HCT116 (cell line): ENCODE measurements around the gene RAD50. TPM values are rescaled to one million over a fixed set of nuclear protein-coding genes. Genes with fewer than 3 reads are reported as not detected.

ENCODE experiments used
- ATAC-seq: fragments of 200-7000 bp; cut with Tn5 transposase; 2 replicates; pipeline ENCODE4 v1.9.1; 2020; ENCODE audit warnings: mild to moderate bottlenecking, moderate library complexity
- BruUV-seq: library from RNA; stranded (reverse); fragments of 400-500 nt; replicated peaks from 2 replicates; lab custom pipeline; 2021; lab: Mats Ljungman, UMichigan
- CTCF ChIA-PET: fragments of 300-600 bp; sonication (Branson Sonifier 250); formaldehyde crosslinking; loops from one replicate; lab custom pipeline; 2021; ENCODE audit warnings: antibody characterized with exemption; lab: Charles Lee
- POLR2A ChIA-PET: fragments of 300-600, 350-600 bp; sonication (Branson Sonifier 250); formaldehyde crosslinking; loops from one replicate; lab custom pipeline; 2021; ENCODE audit warnings: antibody characterized with exemption; lab: Charles Lee
- RAD21 ChIA-PET, 2 experiments: fragments of 300-600 bp; sonication (Branson Sonifier 250); formaldehyde crosslinking; loops; one replicate each; lab custom pipeline; 2023; ENCODE audit warnings: low total read pairs in 2 of 2; ENCODE audit not compliant: uncharacterized antibody in 2 of 2, unreplicated experiment in 2 of 2, low non-redundant PET in 1 of 2; lab: Charles Lee
- DNase-seq: peaks from one replicate; pipeline ENCODE4 v3.0.0-alpha.2; 2010; ENCODE audit warnings: low read depth, low spot score
- H2AFZ ChIP-seq: fragments of 200-600 bp; shearing (Covaris generic), sonication (generic); 2 replicates; pipeline ENCODE4 v1.6.1; 2017; ENCODE audit warnings: low read depth, mixed run types, mixed read lengths, antibody characterized with exemption, low read length; ENCODE audit not compliant: poor library complexity, severe bottlenecking
- H3K27ac ChIP-seq: 2 replicates; pipeline ENCODE4 v1.5.1; 2012; ENCODE audit warnings: low read depth, low read length
- H3K27me3 ChIP-seq: fragments of 200-600 bp; sonication (generic); 2 replicates; pipeline ENCODE4 v1.6.1; 2016; ENCODE audit warnings: mixed run types, low read length, mixed read lengths; ENCODE audit not compliant: insufficient read depth
- H3K36me3 ChIP-seq, 2 experiments: fragments of 200-500 bp in 1 of 2; fragments of 200-600 bp in 1 of 2; sonication (Bioruptor generic) in 1 of 2; sonication (generic) in 1 of 2; 2 replicates each; pipeline versions ENCODE4 v1.5.1 to v1.6.1; 2014 to 2016; ENCODE audit warnings: low read length in 2 of 2, inconsistent platforms in 1 of 2, mixed read lengths in 1 of 2, mixed run types in 1 of 2; ENCODE audit not compliant: insufficient read depth in 2 of 2, control insufficient read depth in 1 of 2
- H3K4me1 ChIP-seq, 2 experiments: fragments of 200-600 bp in 1 of 2; sonication (generic) in 1 of 2; 2 replicates each; pipeline versions ENCODE4 v1.5.1 to v1.6.1; 2012 to 2017; ENCODE audit warnings: low read length in 2 of 2, inconsistent platforms in 1 of 2, mild to moderate bottlenecking in 1 of 2, mixed read lengths in 1 of 2, mixed run types in 1 of 2, moderate library complexity in 1 of 2; ENCODE audit not compliant: insufficient read depth in 2 of 2, control insufficient read depth in 1 of 2
- H3K4me2 ChIP-seq: fragments of 200-600 bp; sonication (generic); 2 replicates; pipeline ENCODE4 v1.6.1; 2017; ENCODE audit warnings: mixed run types, low read length, mixed read lengths
- H3K4me3 ChIP-seq, 2 experiments: fragments of 200-600 bp in 1 of 2; sonication (generic) in 1 of 2; replicated peaks in 1 of 2; 2 replicates each; pipeline ENCODE4 v1.5.1; 2011 to 2016; ENCODE audit warnings: low read length in 2 of 2, control low read depth in 1 of 2, low read depth in 1 of 2, mild to moderate bottlenecking in 1 of 2, mixed read lengths in 1 of 2, mixed run types in 1 of 2
- H3K79me2 ChIP-seq: fragments of 200-600 bp; sonication (generic); 2 replicates; pipeline ENCODE4 v1.6.1; 2017; ENCODE audit warnings: mild to moderate bottlenecking, mixed run types, low read length, moderate library complexity, mixed read lengths; ENCODE audit not compliant: insufficient read depth
- H3K9ac ChIP-seq: fragments of 200-600 bp; sonication (generic); 2 replicates; pipeline ENCODE4 v1.6.1; 2016; ENCODE audit warnings: low read length, mixed read lengths
- H3K9me2 ChIP-seq: fragments of 200-600 bp; sonication (generic), shearing (Covaris generic); 2 replicates; pipeline ENCODE4 v1.6.1; 2017; ENCODE audit warnings: mixed run types, mild to moderate bottlenecking, moderate library complexity; ENCODE audit not compliant: insufficient read depth
- H3K9me3 ChIP-seq, 2 experiments: fragments of 200-500 bp in 1 of 2; fragments of 200-600 bp in 1 of 2; sonication (Bioruptor generic) in 1 of 2; sonication (generic) in 1 of 2; 2 replicates each; pipeline ENCODE4 v1.6.1; 2014 to 2017; ENCODE audit warnings: low read length in 2 of 2, mixed read lengths in 2 of 2, inconsistent platforms in 1 of 2, low read depth in 1 of 2, mild to moderate bottlenecking in 1 of 2, mixed run types in 1 of 2, moderate library complexity in 1 of 2; ENCODE audit not compliant: control insufficient read depth in 1 of 2, insufficient read depth in 1 of 2
- H4K20me1 ChIP-seq: fragments of 200-600 bp; sonication (generic), shearing (Covaris generic); 2 replicates; pipeline ENCODE4 v1.6.1; 2017; ENCODE audit warnings: mixed run types, mild to moderate bottlenecking, moderate library complexity; ENCODE audit not compliant: insufficient read depth
- CEBPB ChIP-seq: IDR thresholded peaks from 2 replicates; pipeline ENCODE4 v1.6.1; 2012; ENCODE audit warnings: low read depth
- CTCF ChIP-seq, 3 experiments: fragments of 200-600 bp in 1 of 3; sonication (generic) in 1 of 3; IDR thresholded peaks in 2 of 3; conservative IDR thresholded peaks in 1 of 3; 2 replicates each; pipeline ENCODE4 v1.5.1; 2012 to 2017; ENCODE audit warnings: low read depth in 2 of 3, low read length in 2 of 3, antibody characterized with exemption in 1 of 3, borderline replicate concordance in 1 of 3, control low read depth in 1 of 3, mild to moderate bottlenecking in 1 of 3, mixed read lengths in 1 of 3, mixed run types in 1 of 3, moderate library complexity in 1 of 3; ENCODE audit not compliant: insufficient read depth in 1 of 3
- RAD21 ChIP-seq: IDR thresholded peaks from 2 replicates; pipeline ENCODE4 v1.6.1; 2012; ENCODE audit warnings: low read depth, mild to moderate bottlenecking
- SIN3A ChIP-seq: IDR thresholded peaks from 2 replicates; pipeline ENCODE4 v1.6.1; 2012; ENCODE audit warnings: low read depth
- YY1 ChIP-seq: IDR thresholded peaks from 2 replicates; pipeline ENCODE4 v1.6.1; 2011; ENCODE audit warnings: low read length, low read depth, moderate library complexity, mild to moderate bottlenecking; ENCODE audit not compliant: insufficient replicate concordance; ENCODE audit errors: extremely low read depth
- ZFX ChIP-seq: fragments of 450-650 bp; IDR thresholded peaks from 2 replicates; pipeline ENCODE4 v1.6.1; 2017
- ZNF274 ChIP-seq: fragments of 200-500 bp; sonication (Bioruptor generic); IDR thresholded peaks from 2 replicates; pipeline ENCODE4 v1.6.1; 2014; ENCODE audit warnings: mild to moderate bottlenecking, low read depth, low read length, inconsistent platforms
- intact Hi-C: fragments of 100-400 bp; cut with micrococcal nuclease; formaldehyde crosslinking; loops from 2 replicates; pipeline ENCODE4 v1.10.0; 2022
- total RNA-seq: library from RNA; stranded (reverse); gene quantifications from one replicate; pipeline ENCODE4 v1.2.1, GENCODE V29; 2021; ENCODE audit not compliant: unreplicated experiment
- TF ChIP-seq, protein P1 (sequence below): IDR thresholded peaks from 2 replicates; pipeline ENCODE4 v1.6.1; 2011; ENCODE audit warnings: mild to moderate bottlenecking, low read length, moderate library complexity; ENCODE audit not compliant: insufficient replicate concordance; ENCODE audit errors: extremely low read depth

RAD50 gene
- total RNA-seq, 1 experiment from 2014 or later, result 43.6 TPM

GRCh38 chr5:132658381-132659302 lies 101.9 kb downstream of the RAD50 start:
- Histone ChIP-seq H3K4me3 (no peak overlapping the region), H4K20me1 (no peaks in the 10 kb centered on the region), H3K27ac (no peak overlapping the region), H2AFZ (no peak overlapping the region), H3K4me1 (no peaks in the 10 kb centered on the region), H3K79me2 (no peaks in the 10 kb centered on the region), H3K27me3 (no peaks in the 10 kb centered on the region), H3K36me3 (no peaks in the 10 kb centered on the region), H3K9me2 (no peaks in the 10 kb centered on the region), H3K9ac (no peak overlapping the region), H3K9me3 (no peaks in the 10 kb centered on the region), H3K4me2 (no peak overlapping the region)
- POLR2A ChIA-PET, result no interaction called here
- TF ChIP-seq SIN3A (no peak), RAD21 (no peak), YY1 (no peak), CEBPB (no peak), ZFX (no peak), ZNF274 (no peak), CTCF (IDR thresholded peaks at IDR 0.05 in 2 of 3, conservative IDR thresholded peaks at IDR 0.05 in 1 of 3; ENCODE audit: borderline replicate concordance in 1 of 3, insufficient read depth in 1 of 3, low read depth in 2 of 3, low read length in 2 of 3) (no peak)
- TF ChIP-seq, protein P1, sequence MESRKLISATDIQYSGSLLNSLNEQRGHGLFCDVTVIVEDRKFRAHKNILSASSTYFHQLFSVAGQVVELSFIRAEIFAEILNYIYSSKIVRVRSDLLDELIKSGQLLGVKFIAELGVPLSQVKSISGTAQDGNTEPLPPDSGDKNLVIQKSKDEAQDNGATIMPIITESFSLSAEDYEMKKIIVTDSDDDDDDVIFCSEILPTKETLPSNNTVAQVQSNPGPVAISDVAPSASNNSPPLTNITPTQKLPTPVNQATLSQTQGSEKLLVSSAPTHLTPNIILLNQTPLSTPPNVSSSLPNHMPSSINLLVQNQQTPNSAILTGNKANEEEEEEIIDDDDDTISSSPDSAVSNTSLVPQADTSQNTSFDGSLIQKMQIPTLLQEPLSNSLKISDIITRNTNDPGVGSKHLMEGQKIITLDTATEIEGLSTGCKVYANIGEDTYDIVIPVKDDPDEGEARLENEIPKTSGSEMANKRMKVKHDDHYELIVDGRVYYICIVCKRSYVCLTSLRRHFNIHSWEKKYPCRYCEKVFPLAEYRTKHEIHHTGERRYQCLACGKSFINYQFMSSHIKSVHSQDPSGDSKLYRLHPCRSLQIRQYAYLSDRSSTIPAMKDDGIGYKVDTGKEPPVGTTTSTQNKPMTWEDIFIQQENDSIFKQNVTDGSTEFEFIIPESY, result no peak
- CTCF ChIA-PET, result no interaction called here
- no peak for DNase-seq
- ATAC-seq, result no peak
- no TSS peak for BruUV-seq
- intact Hi-C loops, result no loop called here
- RAD21 ChIA-PET, result no interaction called here
